ENCODE results near the gene IRS2. TPM values are rescaled to one million over a fixed set of nuclear protein-coding genes. Genes with fewer than 3 reads are reported as not detected.

Gene IRS2
- total and polyA plus RNA-seq, 2 experiments from 2014 or later = 3.0 to 12.6 TPM

DNA sequence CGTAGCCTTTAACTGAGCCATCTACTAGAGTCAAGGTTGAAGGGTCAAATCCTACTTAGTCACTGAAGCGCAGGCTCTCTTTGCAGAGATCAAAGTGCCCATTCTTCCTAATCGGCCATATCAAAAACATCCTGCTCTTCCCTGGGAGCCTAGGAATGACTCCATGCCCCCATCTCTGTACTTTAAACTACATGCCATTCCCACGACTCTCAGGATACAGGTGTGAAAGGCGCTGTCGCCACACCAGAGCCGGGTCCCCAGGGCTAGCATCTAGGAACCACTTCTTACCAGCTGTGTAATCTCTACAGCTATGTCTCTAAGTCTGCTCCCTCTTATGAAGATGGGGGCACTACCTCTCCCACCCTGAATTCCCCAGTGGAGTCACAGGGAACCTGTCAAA, 22.3 kb downstream of the IRS2 start:
- Histone ChIP-seq H3K9me3 (ENCODE audit: low read depth) (no peaks in the 10 kb centered on the region), H3K27me3 (no peaks in the 10 kb centered on the region), H3K36me3 (no peaks in the 10 kb centered on the region), H3K4me1 (ENCODE audit: low read depth) (peaks cover 4% of the 10 kb centered on the region), H3K4me3 (no peak overlapping the region), H3K27ac (no peak overlapping the region)
- DNase-seq (ENCODE audit: low read depth in 1 of 2, low spot score in 1 of 2) = no peak
- TF ChIP-seq, protein P1, sequence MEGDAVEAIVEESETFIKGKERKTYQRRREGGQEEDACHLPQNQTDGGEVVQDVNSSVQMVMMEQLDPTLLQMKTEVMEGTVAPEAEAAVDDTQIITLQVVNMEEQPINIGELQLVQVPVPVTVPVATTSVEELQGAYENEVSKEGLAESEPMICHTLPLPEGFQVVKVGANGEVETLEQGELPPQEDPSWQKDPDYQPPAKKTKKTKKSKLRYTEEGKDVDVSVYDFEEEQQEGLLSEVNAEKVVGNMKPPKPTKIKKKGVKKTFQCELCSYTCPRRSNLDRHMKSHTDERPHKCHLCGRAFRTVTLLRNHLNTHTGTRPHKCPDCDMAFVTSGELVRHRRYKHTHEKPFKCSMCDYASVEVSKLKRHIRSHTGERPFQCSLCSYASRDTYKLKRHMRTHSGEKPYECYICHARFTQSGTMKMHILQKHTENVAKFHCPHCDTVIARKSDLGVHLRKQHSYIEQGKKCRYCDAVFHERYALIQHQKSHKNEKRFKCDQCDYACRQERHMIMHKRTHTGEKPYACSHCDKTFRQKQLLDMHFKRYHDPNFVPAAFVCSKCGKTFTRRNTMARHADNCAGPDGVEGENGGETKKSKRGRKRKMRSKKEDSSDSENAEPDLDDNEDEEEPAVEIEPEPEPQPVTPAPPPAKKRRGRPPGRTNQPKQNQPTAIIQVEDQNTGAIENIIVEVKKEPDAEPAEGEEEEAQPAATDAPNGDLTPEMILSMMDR (IDR thresholded peaks at IDR 0.05; ENCODE audit: low read depth, low read length) = no peak

DNA sequence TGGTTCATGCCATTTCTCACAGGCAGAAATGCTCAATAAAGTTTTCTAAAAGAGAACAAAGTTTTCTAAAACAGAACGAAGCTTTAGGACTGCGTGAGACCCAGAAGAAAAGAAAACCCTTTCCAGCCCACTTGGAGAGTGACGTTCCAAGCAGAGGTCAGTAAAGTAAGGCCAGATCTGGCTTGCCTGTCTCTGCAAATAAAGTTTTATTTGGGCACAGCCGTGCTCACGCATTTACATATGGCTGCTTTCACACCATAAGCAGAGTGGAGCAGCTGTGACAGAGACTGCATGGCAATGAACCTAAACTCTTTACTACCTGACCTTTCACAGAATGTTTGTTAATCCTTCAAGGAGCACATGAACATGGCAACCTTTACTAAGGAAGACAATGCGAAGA, 23.6 kb downstream of the IRS2 start:
- H3K9me3 ChIP-seq (ENCODE audit: low read depth) = no peaks in the 10 kb centered on the region
- no peak for DNase-seq (ENCODE audit: low read depth in 1 of 2, low spot score in 1 of 2)
- H3K27ac ChIP-seq = no peak overlapping the region
- H3K27me3 ChIP-seq = no peaks in the 10 kb centered on the region
- no peak overlapping the region for H3K4me3 ChIP-seq
- TF ChIP-seq, protein P1 (IDR thresholded peaks at IDR 0.05; ENCODE audit: low read depth, low read length) = no peak
- peaks cover 4% of the 10 kb centered on the region for H3K4me1 ChIP-seq (ENCODE audit: low read depth)
- H3K36me3 ChIP-seq = no peaks in the 10 kb centered on the region

DNA sequence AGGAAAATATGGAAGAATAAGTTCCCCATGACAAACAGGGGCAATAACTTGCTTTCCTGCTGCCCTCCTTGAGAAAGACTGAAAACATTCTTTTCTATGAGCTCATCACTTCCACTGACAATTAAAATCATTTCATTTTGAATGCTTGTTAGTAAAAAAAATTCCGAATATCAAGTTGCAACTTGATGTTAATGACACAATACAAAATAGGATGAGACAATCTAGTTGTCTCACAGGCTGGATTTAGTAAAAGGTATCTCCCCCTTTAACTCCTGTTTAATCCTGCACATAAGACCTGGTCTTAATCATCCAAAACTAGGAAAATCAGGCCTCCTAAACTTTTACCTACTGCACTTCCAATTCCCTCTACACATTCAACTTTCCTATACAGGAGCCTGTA, 24.7 kb downstream of the IRS2 start:
- peaks cover 4% of the 10 kb centered on the region for H3K4me1 ChIP-seq (ENCODE audit: low read depth)
- H3K4me3 ChIP-seq = no peak overlapping the region
- no peaks in the 10 kb centered on the region for H3K27me3 ChIP-seq
- no peak overlapping the region for H3K27ac ChIP-seq
- H3K36me3 ChIP-seq = no peaks in the 10 kb centered on the region
- DNase-seq (ENCODE audit: low read depth in 1 of 2, low spot score in 1 of 2) = no peak
- no peaks in the 10 kb centered on the region for H3K9me3 ChIP-seq (ENCODE audit: low read depth)
- TF ChIP-seq, protein P1 (IDR thresholded peaks at IDR 0.05; ENCODE audit: low read depth, low read length) = no peak

DNA sequence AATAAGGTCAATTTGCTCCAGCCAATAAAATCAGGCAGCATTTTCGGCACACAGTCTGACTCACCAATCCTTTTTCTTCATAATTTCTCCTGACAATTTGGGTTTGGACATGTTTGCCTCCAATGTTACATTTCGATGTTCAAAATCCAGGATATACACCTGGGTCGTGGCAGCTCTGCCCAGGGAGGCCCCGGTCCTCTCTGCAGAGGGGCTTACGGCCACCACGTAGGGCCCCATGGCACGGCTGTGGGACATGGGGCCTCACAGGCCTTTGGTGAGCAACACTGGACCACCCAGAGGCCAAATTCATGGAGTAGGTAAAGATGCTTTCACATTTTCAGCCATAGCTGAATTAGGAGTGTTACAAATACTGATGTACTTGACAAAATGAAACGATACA, 25.4 kb downstream of the IRS2 start:
- TF ChIP-seq, protein P1 (IDR thresholded peaks at IDR 0.05; ENCODE audit: low read depth, low read length) = no peak
- Histone ChIP-seq H3K36me3 (no peaks in the 10 kb centered on the region), H3K27me3 (no peaks in the 10 kb centered on the region), H3K9me3 (ENCODE audit: low read depth) (no peaks in the 10 kb centered on the region), H3K4me3 (no peak overlapping the region), H3K27ac (no peak overlapping the region), H3K4me1 (ENCODE audit: low read depth) (peaks cover 4% of the 10 kb centered on the region)
- no peak for DNase-seq (ENCODE audit: low read depth in 1 of 2, low spot score in 1 of 2)

DNA sequence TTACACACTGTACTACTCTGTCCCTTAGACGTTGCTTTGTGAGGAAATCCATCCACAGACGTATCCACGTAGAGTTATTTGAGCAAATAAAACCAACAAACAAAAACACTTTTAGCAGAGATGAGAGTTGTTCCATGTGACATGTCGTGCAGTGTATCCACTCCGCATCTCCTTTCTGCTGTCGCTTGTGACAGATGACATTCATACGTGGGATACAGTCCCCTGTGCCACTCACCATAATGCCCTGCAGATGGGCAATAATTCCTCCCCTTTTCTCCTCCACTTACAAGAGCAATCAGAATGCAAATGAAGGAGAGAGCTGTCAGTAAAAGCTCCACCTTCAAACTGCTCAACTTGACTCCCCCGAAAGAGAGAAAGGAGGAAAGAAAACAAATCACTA, 26.0 kb downstream of the IRS2 start:
- no peak overlapping the region for H3K4me3 ChIP-seq
- H3K9me3 ChIP-seq (ENCODE audit: low read depth) = no peaks in the 10 kb centered on the region
- no peak overlapping the region for H3K27ac ChIP-seq
- peaks cover 4% of the 10 kb centered on the region for H3K4me1 ChIP-seq (ENCODE audit: low read depth)
- TF ChIP-seq, protein P1 (IDR thresholded peaks at IDR 0.05; ENCODE audit: low read depth, low read length) = no peak
- no peaks in the 10 kb centered on the region for H3K36me3 ChIP-seq
- DNase-seq (ENCODE audit: low read depth in 1 of 2, low spot score in 1 of 2) = no peak
- H3K27me3 ChIP-seq = no peaks in the 10 kb centered on the region

DNA sequence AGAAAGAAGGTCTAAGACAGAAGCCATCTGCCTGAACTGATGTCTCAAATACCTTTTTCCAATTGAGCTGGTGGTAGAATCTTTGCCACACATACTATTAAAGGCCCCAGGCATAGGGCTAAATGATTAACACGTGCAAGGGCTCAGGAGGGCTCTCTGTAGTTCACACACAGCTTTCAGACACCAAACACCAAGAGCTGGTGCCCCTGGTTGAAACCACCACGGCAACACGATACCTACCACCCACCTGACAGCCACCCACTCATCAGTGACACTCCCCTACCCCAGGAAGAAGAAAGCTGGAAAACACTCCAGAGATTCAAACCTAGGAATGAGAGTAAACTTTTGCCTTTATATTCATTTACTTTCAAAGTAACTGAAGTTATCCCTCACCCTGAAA, 26.8 kb downstream of the IRS2 start:
- H3K27me3 ChIP-seq = no peaks in the 10 kb centered on the region
- peaks cover 4% of the 10 kb centered on the region for H3K4me1 ChIP-seq (ENCODE audit: low read depth)
- no peak for DNase-seq (ENCODE audit: low read depth in 1 of 2, low spot score in 1 of 2)
- no peaks in the 10 kb centered on the region for H3K9me3 ChIP-seq (ENCODE audit: low read depth)
- H3K4me3 ChIP-seq = no peak overlapping the region
- H3K27ac ChIP-seq = no peak overlapping the region
- TF ChIP-seq, protein P1 (IDR thresholded peaks at IDR 0.05; ENCODE audit: low read depth, low read length) = no peak
- no peaks in the 10 kb centered on the region for H3K36me3 ChIP-seq

All from cardiac muscle cell (in vitro differentiated cells and primary cell).